ENCODE data around the gene RAB11A. TPM values are rescaled to one million over a fixed set of nuclear protein-coding genes. Genes with fewer than 3 reads are reported as not detected.

Gene RAB11A
- 198 and 272 TPM in 2 replicates for total RNA-seq (2014; rRNA removed; shearing (Covaris generic))
- 297 and 309 TPM in 2 replicates for polyA plus RNA-seq (2015; cell fraction: cytosol; rRNA removed)
- polyA plus RNA-seq (2015; cell fraction: nucleus; rRNA removed), result 183 and 223 TPM in 2 replicates

DNA sequence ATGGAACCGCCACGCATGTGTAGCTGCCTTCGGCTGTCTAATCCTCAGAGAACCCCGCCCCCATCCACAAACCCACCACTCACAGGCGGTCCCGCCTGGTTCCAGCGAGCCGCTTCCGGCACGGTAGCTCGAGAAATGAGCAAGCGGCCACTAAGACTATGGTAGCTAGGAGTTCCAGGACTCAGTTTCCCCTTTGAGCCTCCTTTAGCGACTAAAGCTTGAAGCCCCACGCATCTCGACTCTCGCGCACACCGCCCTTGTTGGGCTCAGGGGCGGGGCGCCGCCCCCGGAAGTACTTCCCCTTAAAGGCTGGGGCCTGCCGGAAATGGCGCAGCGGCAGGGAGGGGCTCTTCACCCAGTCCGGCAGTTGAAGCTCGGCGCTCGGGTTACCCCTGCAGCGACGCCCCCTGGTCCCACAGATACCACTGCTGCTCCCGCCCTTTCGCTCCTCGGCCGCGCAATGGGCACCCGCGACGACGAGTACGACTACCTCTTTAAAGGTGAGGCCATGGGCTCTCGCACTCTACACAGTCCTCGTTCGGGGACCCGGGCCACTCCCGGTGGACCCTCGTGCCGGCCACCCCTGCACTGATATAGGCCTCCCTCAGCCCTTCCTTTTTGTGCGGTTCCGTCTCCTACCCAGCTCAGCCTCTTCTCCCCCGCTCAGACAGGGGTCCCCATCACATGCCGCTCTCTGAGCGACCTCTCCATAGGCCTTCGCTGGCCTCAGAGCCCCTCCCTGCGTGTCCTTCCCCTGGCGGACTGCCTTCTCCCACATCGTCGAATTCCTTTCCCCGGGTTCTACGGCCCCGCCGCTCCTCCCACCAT, at the start of gene RAB11A:
Gene RAB11A, plus strand, starts transcription at position 366 of the 828 bp plus-strand sequence. Its CDS starts 95 bp downstream, at position 461.
- peak; percentile 96 for DNase-seq (ENCODE audit: low read depth)

- DNase-seq (ENCODE audit: low read depth), result peak; percentile 71
Measured at GRCh38 chr15:65819563-65819960, 49.7 kb upstream of the RAB11A start.

DNA sequence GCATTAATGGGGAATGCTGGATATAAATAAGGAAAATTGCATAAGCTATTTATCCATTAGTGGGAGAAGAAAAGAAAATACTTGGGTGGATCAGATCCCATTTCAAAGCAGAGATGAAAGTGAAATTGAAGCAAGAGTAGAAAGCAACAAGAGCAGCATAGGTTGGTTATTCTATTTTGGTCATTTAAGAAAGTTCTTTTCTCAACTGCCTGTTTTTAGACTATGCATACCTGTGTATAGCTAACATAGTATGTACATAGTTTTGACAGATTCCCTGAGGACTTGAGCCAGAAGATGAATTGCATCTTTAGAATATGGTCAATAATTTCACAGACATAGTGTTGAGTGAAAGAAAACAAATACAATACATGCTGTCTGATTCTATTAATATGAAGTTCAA, 48.2 kb upstream of the RAB11A start:
- no peak for DNase-seq (ENCODE audit: low read depth)

GRCh38 chr15:65822316-65822715, 47.0 kb upstream of the RAB11A start:
- no peak for DNase-seq (ENCODE audit: low read depth)

DNA sequence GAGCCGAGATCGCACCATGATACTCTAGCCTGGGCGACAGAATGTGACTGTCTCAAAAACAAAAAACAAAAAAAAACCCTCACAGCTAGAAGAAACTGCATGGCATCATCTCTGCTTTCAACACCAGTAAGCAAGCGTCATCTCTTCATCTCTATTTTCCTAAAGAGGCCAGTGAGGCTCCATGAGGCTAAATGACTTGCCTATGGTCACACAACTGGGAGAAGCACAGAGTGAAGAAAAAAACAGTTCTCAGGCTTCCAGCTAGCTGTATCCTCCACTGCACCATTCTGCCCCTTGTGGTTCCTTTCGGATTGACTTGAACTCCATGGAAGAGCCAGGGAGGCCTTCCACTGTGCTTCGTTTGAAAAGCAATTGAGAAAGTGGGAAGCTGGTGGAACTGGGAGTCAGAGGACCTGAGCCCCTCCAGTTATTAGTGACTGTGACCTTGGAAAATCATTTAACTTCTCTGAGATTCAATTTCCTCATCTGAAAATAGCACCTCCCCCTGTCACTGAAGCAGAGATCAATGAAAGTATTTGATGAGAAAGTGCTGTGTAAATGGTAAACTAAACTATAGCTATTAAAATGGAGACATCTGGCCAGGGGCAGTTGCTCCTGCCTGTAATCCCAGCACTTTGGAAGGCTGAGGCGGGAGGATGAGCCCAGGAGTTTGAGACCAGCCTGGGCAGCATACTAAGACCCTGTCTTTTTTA, 45.1 kb upstream of the RAB11A start:
- peak; percentile 60 for DNase-seq (ENCODE audit: low read depth)

DNA sequence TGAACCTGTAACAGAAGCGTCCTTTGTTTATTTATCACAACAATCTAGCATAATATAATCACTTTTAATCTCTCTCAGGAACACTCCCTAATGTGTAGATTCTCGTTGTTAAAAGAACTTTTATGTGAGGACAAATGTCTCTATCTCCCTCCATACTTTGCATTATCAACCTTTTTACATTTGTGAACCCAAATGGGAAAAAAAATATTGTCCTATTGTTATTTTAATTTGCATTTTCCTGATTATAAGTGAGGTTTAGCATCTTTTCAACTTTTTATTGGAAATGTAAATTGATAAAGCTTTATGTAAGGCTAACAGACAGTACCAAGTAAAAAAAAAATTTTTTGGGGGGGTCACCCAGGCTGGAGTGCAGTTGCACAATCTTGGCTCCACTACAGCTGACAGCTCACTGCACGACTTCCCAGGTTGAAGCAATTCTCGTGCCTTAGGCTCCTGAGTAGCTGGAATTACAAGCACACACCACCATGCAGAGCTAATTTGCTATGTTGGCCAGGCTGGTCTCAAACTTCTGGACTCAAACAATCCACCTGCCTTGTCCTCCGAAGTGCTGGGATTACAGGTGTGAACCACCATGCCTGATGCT, 44.2 kb upstream of the RAB11A start:
- DNase-seq (ENCODE audit: low read depth), result no peak

- no peak for DNase-seq (ENCODE audit: low read depth)
Measured at GRCh38 chr15:65827065-65827464, 42.2 kb upstream of the RAB11A start.

GRCh38 chr15:65828585-65828984, 40.7 kb upstream of the RAB11A start:
- DNase-seq (ENCODE audit: low read depth), result no peak

- DNase-seq (ENCODE audit: low read depth), result no peak
Measured at GRCh38 chr15:65829130-65829764, 40.0 kb upstream of the RAB11A start.

GRCh38 chr15:65832549-65833364, 36.5 kb upstream of the RAB11A start:
- DNase-seq (ENCODE audit: low read depth), result peak; percentile 93

DNA sequence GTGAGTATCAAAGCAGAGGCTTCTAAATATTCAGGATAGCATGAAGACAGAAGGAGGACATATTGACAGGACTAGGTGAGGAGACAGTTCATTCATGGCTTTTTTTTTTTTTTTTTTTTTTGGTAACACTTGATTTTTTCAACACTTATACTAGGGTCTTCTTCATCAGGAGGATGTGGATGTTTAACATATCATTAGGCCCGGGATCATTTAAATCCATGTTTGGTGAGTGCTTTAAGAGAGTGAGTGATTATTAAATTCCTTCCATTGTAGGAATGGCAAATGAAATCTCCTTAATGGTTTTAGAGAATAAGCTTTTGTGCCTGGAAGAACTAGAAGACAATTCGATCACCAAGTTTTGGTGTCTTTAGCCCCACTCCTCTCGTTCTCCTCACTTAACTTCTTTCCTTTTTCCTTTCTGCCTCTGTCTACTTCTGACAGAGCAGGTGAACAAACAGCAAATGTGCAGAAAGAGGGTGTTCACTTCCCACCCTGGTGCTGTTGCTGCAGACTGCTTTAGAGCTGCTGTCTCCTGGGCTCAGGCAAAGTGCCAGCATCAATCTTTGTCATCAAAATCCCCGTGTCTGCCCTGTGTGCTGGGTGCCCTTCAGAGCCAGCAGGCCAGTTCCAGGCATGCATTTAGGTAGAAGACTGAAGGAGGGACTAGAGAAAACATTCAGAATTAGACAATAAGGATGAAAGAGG, 35.6 kb upstream of the RAB11A start:
- no peak for DNase-seq (ENCODE audit: low read depth)

- DNase-seq (ENCODE audit: low read depth), result no peak
Measured at GRCh38 chr15:65834603-65835282, 34.5 kb upstream of the RAB11A start.

DNA sequence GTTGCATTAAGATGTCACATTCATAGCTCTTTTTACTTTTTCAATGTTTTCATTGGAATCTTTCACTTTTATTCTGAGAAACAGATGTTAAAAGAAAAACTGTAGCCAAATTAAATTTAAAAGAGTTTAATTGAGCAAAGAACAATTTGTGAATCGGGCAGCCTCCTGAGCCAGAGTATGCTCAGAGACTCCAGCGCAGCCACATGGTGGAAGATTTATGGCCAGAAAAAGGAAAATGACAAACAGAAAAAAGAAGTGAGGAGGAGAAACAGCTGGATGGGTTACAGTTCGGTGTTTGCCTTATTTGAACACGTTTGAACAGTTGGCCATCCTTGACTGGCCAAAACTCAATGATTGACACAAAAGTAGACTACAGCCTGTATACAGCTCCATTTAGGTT, 33.8 kb upstream of the RAB11A start:
- no peak for DNase-seq (ENCODE audit: low read depth)

GRCh38 chr15:65836665-65837064, 32.6 kb upstream of the RAB11A start:
- no peak for DNase-seq (ENCODE audit: low read depth)

- DNase-seq (ENCODE audit: low read depth), result no peak
Measured at GRCh38 chr15:65837301-65838294, 31.7 kb upstream of the RAB11A start.

DNA sequence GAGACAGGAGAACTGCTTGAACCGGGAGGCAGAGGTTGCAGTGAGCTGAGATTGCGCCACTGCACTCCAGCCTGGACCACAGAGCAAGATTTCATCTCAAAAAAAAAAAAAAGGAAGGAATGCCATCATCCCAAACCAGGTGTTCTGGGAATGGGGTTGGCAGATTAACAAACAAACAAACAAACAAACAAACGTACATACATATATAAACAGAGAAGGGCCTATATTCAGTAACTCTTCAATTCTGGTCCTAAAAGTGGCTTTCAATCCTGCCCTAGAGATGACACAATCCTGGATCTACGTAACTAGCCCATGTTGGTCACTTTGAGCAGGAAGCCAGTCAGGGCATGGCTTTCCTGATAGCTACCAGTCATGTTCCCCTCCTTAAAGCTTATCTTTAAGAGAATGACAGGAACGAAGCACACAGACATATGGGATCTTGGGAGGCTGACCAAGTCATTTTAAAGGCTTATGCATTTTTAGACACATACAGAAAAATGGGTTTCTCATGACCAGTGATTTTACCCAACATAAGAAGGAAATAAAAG, 29.9 kb upstream of the RAB11A start:
- DNase-seq (ENCODE audit: low read depth), result no peak

DNA sequence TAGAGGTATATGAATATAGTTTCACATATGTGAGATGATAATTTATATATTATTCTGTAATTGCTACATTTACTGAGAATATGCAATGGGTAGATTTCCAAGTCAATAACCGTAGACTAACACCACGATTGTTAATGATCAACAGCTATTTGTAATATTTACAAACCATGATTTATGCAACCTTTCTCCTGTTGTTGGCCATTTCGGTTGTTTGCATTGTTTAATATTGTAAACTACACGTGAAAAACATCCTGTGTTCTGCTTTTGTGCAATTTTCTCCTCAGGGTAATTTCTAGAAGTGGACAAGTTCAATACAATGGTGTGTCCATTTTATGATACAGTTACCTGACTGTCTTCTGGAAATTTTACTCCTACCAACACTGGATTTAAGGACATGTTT, 29.3 kb upstream of the RAB11A start:
- no peak for DNase-seq (ENCODE audit: low read depth)
